Measurements from ENCODE around the gene PNPO.

- TF ChIP-seq CTCF (IDR thresholded peaks at IDR 0.05) (no peak), POLR2A (IDR thresholded peaks at IDR 0.05) (no peak)
Measured at GRCh38 chr17:47899643-47900042, 41.7 kb upstream of the PNPO start.

Measured in thyroid gland (tissue), 4 donors.